Measurements from ENCODE around the gene DNTT.
"Not testable (repeated sequence)": the region's sequence is repeated elsewhere in the genome, so short reads cannot be mapped to it uniquely, and the experiment has no call there.

DNTT gene

GRCh38 chr10:96276831-96277230, 27.4 kb upstream of the DNTT start:
- no peak for DNase-seq

GRCh38 chr10:96279191-96279641, 25.0 kb upstream of the DNTT start:
- no peak for DNase-seq

GRCh38 chr10:96280859-96281258, 23.4 kb upstream of the DNTT start:
- no peak for DNase-seq

GRCh38 chr10:96281444-96282029, 22.7 kb upstream of the DNTT start:
- DNase-seq: no peak

- no peak for DNase-seq
Measured at GRCh38 chr10:96283351-96283750, 20.9 kb upstream of the DNTT start.

- DNase-seq: no peak
Measured at GRCh38 chr10:96283756-96284155, 20.5 kb upstream of the DNTT start.

- no peak for DNase-seq
Measured at GRCh38 chr10:96285331-96285752, 18.9 kb upstream of the DNTT start.

GRCh38 chr10:96287392-96288105, 16.7 kb upstream of the DNTT start:
- DNase-seq: no peak

- no peak for DNase-seq
Measured at GRCh38 chr10:96288151-96288621, 16.0 kb upstream of the DNTT start.

GRCh38 chr10:96289218-96289910, 14.9 kb upstream of the DNTT start:
- DNase-seq: no peak

- no peak for DNase-seq
Measured at GRCh38 chr10:96290368-96291133, 13.7 kb upstream of the DNTT start.

GRCh38 chr10:96292971-96293920, 11.0 kb upstream of the DNTT start:
- DNase-seq: peak; percentile 62

- DNase-seq: no peak
Measured at GRCh38 chr10:96295475-96295874, 8.8 kb upstream of the DNTT start.

GRCh38 chr10:96297486-96297885, 6.7 kb upstream of the DNTT start:
- DNase-seq: no peak

GRCh38 chr10:96298362-96298761, 5.9 kb upstream of the DNTT start:
- DNase-seq: no peak

GRCh38 chr10:96299383-96299782, 4.9 kb upstream of the DNTT start:
- DNase-seq: no peak

GRCh38 chr10:96301616-96302015, 2.6 kb upstream of the DNTT start:
- DNase-seq: no peak

- no peak for DNase-seq
Measured at GRCh38 chr10:96305019-96305418, 785 bp downstream of the DNTT start.

GRCh38 chr10:96306516-96306915, 2.3 kb downstream of the DNTT start:
- peak; percentile 80 for DNase-seq

- DNase-seq: not testable (repeated sequence)
Measured at GRCh38 chr10:96308854-96309253, 4.6 kb downstream of the DNTT start.

- DNase-seq: no peak
Measured at GRCh38 chr10:96309628-96310320, 5.5 kb downstream of the DNTT start.

Data from SHP77 treated with DMSO at 0.1 percent for 48 hours (cell line).